ENCODE data around the gene RPUSD1. TPM values are rescaled to one million over a fixed set of nuclear protein-coding genes. Genes with fewer than 3 reads are reported as not detected.

RPUSD1 gene
- total RNA-seq, 2 donors from 2014 or later, result 12.3 to 13.9 TPM

DNA sequence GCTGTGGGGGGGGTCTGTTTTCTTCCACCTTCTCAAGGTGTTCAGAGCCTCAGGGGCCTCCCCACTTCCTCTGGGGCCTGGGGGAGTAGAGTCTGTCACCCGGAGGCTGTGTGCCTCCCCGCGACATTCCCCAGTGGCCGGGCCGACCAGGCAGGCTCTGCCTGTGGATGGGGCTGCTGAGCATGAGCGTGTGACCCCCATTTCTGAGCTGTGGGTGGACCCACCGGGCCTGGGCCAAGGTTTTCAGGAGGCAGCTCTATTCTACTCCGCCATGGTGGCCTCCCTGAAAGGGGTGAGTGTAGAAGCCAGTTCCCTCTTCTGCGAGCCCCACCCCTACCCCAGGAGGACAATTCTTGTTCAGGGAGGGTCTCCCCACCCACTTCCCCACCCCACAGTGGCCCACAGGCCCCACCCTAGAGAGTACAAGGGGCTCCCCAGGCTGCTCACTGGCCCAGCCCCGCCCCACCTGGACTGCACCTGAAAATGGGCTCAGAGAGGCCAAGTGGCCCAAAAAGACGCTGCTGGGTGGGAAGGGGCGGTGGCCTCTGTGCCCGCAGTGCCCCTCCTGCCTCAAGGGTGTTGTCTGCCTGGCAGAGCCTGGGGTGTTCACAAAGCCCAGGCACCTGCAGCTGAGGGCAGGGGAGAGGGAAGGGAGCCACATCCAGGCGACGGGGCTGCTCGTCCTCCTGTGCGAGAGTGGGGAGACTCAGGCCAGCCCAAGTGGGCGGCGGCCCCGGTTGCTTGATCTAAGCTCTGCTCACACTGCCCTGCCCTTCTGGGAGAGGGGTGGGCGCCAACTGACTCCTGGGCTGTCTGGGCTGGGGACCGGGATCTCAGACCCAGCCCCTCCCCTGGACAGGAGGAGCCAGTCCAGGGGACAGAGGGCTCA lies 26.3 kb downstream of the RPUSD1 start:
- H3K4me3 ChIP-seq, result no peak overlapping the region
- TF ChIP-seq, protein P1, sequence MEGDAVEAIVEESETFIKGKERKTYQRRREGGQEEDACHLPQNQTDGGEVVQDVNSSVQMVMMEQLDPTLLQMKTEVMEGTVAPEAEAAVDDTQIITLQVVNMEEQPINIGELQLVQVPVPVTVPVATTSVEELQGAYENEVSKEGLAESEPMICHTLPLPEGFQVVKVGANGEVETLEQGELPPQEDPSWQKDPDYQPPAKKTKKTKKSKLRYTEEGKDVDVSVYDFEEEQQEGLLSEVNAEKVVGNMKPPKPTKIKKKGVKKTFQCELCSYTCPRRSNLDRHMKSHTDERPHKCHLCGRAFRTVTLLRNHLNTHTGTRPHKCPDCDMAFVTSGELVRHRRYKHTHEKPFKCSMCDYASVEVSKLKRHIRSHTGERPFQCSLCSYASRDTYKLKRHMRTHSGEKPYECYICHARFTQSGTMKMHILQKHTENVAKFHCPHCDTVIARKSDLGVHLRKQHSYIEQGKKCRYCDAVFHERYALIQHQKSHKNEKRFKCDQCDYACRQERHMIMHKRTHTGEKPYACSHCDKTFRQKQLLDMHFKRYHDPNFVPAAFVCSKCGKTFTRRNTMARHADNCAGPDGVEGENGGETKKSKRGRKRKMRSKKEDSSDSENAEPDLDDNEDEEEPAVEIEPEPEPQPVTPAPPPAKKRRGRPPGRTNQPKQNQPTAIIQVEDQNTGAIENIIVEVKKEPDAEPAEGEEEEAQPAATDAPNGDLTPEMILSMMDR (IDR thresholded peaks at IDR 0.05), result no peak
- no peak for DNase-seq (ENCODE audit: low spot score)
- H3K4me1 ChIP-seq (ENCODE audit: control insufficient read depth in 1 of 2, low read depth in 2 of 2), result no peaks in the 10 kb centered on the region
- no peaks in the 10 kb centered on the region for H3K36me3 ChIP-seq
- H3K27ac ChIP-seq, result no peak overlapping the region
- no peaks in the 10 kb centered on the region for H3K27me3 ChIP-seq (replicated peaks; ENCODE audit: insufficient read depth)
- H3K9me3 ChIP-seq, result no peaks in the 10 kb centered on the region
- no peak for ATAC-seq (ENCODE audit: insufficient number of reproducible peaks, low FRiP score, low read depth)

DNA sequence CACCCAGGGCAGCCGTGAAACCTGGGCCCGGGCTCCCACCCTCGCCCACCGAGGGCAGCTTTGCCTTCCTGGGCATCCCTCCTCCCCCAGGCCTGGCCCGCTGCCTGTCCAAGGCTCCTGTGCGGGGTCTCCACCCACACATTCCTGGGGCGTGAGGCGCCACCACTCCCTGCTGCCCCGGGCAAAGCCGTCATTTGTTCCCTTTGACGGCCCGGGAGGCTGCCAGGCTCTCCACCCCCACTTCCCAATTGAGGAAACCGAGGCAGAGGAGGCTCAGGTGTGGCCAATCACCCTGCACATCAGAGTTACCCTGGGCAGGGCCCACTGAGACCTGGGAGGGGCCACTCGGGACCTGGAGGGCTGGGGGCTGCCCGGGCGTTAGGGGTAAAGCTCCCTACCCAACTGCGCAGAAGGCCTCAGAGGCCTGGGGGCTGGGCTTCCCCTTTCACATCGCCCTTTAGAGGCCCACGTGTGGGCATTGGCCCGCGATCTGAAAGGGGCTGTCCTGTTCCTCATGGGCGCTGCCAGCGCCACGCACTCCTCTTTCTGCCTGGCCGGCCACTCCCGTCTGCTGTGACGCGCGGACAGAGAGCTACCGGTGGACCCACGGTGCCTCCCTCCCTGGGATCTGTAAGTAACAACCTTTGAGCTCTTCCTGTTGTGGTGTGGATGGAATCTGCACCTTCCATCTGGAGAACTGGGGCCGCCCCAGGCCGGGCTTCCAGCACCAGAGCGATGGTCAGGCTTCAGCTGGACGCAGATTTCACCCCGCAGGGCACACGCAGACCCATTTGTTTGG lies 27.4 kb downstream of the RPUSD1 start, which contains the start of gene MSLN:
MSLN (plus strand) TSS at position 190 of the 799 bp plus-strand sequence. CDS start 1,947 bp downstream, outside the sequence.
- TF ChIP-seq, protein P1 (IDR thresholded peaks at IDR 0.05), result no peak
- Histone ChIP-seq H3K9me3 (no peaks in the 10 kb centered on the region), H3K27ac (no peak within 1 kb of the TSS), H3K36me3 (no peaks in the 10 kb centered on the region), H3K27me3 (replicated peaks; ENCODE audit: insufficient read depth) (no peaks in the 10 kb centered on the region), H3K4me1 (ENCODE audit: control insufficient read depth in 1 of 2, low read depth in 2 of 2) (no peaks in the 10 kb centered on the region), H3K4me3 (no peak within 1 kb of the TSS)
- DNase-seq (ENCODE audit: low spot score) (no peak), ATAC-seq (ENCODE audit: insufficient number of reproducible peaks, low FRiP score, low read depth) (no peak)

DNA sequence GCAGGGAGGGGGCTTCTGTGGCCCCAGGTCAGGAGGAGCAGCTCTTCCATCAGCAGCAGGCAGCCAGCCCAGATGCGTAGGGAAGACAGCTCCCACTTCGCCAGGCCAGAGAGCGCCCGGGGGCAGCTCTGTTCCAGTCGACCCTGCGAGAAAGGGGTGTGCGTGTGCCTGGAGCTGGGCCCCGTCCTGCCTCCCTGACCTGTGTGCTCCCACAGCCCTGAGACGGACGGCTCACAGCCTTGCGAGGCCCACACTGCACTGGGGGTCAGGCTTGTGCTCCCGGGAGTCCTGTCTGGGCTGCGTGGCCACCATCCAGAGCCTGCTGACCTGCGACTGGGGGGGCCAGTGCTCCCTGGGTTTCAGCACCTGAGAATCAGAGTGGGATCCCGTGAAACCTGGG lies 28.1 kb downstream of the RPUSD1 start:
- DNase-seq (ENCODE audit: low spot score) (no peak), ATAC-seq (ENCODE audit: insufficient number of reproducible peaks, low FRiP score, low read depth) (no peak)
- H3K9me3 ChIP-seq, result no peaks in the 10 kb centered on the region
- H3K27me3 ChIP-seq (replicated peaks; ENCODE audit: insufficient read depth), result no peaks in the 10 kb centered on the region
- no peak overlapping the region for H3K4me3 ChIP-seq
- no peaks in the 10 kb centered on the region for H3K36me3 ChIP-seq
- H3K4me1 ChIP-seq (ENCODE audit: control insufficient read depth in 1 of 2, low read depth in 2 of 2), result no peaks in the 10 kb centered on the region
- TF ChIP-seq, protein P1 (IDR thresholded peaks at IDR 0.05), result no peak
- no peak overlapping the region for H3K27ac ChIP-seq

DNA sequence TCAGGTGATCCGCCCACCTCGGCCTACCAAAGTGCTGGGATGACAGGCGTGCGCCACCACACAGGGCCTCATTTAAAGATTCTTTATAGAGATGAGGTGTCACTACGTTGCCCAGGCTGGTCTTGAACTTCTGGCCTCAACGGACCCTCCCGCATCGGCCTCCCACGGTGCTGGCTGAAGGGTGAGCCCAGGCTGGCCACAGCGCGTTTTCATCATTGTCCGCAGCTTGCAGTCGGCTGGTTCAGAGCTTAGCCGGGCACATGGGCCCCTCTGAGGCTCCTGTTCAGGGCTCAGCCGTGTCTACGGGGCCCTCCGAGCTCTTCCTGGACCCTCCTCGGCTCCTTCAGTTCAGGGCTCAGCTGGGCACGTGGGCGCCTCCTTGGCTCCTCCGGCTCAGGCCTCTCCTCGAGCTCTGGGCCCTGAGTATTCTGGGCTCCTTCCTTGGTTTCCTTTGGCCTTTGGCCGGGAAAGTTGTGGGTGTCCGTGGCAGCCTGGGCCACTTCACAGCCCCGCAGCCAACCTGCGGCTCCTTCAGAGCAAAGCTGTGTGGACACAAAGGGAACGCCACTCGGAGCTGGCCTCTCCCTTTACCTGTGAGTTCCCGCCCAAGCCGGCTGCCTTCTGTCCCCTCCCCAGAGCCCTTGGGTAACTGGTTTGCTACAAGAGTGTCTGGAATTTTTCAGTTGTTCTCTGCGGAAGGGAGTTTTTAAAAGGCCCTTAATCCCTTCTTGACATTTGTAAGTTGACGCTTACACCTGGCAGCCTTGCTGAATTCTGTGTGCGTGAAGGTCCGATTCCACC lies 28.9 kb downstream of the RPUSD1 start:
- TF ChIP-seq, protein P1 (IDR thresholded peaks at IDR 0.05), result no peak
- no peaks in the 10 kb centered on the region for H3K9me3 ChIP-seq
- H3K4me3 ChIP-seq, result no peak overlapping the region
- H3K36me3 ChIP-seq, result no peaks in the 10 kb centered on the region
- H3K27ac ChIP-seq, result no peak overlapping the region
- ATAC-seq (ENCODE audit: insufficient number of reproducible peaks, low FRiP score, low read depth), result no peak
- H3K4me1 ChIP-seq (ENCODE audit: control insufficient read depth in 1 of 2, low read depth in 2 of 2), result no peaks in the 10 kb centered on the region
- no peak for DNase-seq (ENCODE audit: low spot score)
- H3K27me3 ChIP-seq (replicated peaks; ENCODE audit: insufficient read depth), result no peaks in the 10 kb centered on the region

Data from thoracic aorta (tissue), 2 donors.